ENCODE data around the gene KRT36. TPM values are rescaled to one million over a fixed set of nuclear protein-coding genes. Genes with fewer than 3 reads are reported as not detected.

The KRT36 gene
- polyA plus RNA-seq, 3 donors, result 0.24 to 0.87 (median 0.25) TPM

GRCh38 chr17:41513168-41513547, 23.4 kb upstream of the KRT36 start:
- intact Hi-C loops (cut with micrococcal nuclease), result no loop called here
- Mint-ChIP-seq H3K36me3 (no peaks in the 10 kb centered on the region), H3K27ac (peak overlapping the region in 1 of 7 donors; percentile 76), H3K9me3 (peaks cover 0 to 2% (median 0%) of the 10 kb centered on the region in 7 donors), H3K4me3 (peak overlapping the region; percentile 14 to 79), H3K4me1 (peaks cover 22% of the 10 kb centered on the region), H3K27me3 (ENCODE audit: low read depth in 3 of 3) (peaks cover 2 to 13% (median 3%) of the 10 kb centered on the region in 3 donors)
- Histone ChIP-seq H3K27ac (ENCODE audit: low read depth in 1 of 2, low read length in 2 of 2) (peak overlapping the region in 1 of 2 donors; percentile 34), H3K79me2 (ENCODE audit: insufficient read depth, low read length) (no peaks in the 10 kb centered on the region), H2AFZ (ENCODE audit: insufficient read depth, low read depth, low read length, poor library complexity, severe bottlenecking) (peak overlapping the region; percentile 59), H3K4me2 (replicated peaks; ENCODE audit: extremely low read depth, low read length, poor library complexity, severe bottlenecking) (peak overlapping the region; percentile 57), H3K4me3 (replicated peaks in 1 of 3; ENCODE audit: low read depth in 2 of 3, low read length in 3 of 3) (peak overlapping the region in 1 of 3 experiments; percentile 56), H3K27me3 (ENCODE audit: control insufficient read depth in 2 of 2, insufficient read depth in 2 of 2, low read length in 2 of 2) (no peaks in the 10 kb centered on the region), H4K20me1 (ENCODE audit: insufficient read depth, low read length) (no peaks in the 10 kb centered on the region), H3K36me3 (replicated peaks in 1 of 2; ENCODE audit: control insufficient read depth in 1 of 2, insufficient read depth in 2 of 2, low read length in 2 of 2) (no peaks in the 10 kb centered on the region), H3K9me3 (replicated peaks in 1 of 2; ENCODE audit: control insufficient read depth in 1 of 2, insufficient read depth in 1 of 2, low read length in 2 of 2) (no peaks in the 10 kb centered on the region), H3K4me1 (ENCODE audit: control insufficient read depth in 1 of 2, insufficient read depth in 2 of 2, low read length in 2 of 2) (peaks cover 24 to 28% of the 10 kb centered on the region in 2 donors), H3K9ac (ENCODE audit: insufficient read depth, low read length, poor library complexity, severe bottlenecking) (no peak overlapping the region)
- DNase-seq, result no peak
- WGBS (ENCODE audit: insufficient coverage), result no CpG with 5 or more reads among the region's 5 CpGs
- TF ChIP-seq, protein P1, sequence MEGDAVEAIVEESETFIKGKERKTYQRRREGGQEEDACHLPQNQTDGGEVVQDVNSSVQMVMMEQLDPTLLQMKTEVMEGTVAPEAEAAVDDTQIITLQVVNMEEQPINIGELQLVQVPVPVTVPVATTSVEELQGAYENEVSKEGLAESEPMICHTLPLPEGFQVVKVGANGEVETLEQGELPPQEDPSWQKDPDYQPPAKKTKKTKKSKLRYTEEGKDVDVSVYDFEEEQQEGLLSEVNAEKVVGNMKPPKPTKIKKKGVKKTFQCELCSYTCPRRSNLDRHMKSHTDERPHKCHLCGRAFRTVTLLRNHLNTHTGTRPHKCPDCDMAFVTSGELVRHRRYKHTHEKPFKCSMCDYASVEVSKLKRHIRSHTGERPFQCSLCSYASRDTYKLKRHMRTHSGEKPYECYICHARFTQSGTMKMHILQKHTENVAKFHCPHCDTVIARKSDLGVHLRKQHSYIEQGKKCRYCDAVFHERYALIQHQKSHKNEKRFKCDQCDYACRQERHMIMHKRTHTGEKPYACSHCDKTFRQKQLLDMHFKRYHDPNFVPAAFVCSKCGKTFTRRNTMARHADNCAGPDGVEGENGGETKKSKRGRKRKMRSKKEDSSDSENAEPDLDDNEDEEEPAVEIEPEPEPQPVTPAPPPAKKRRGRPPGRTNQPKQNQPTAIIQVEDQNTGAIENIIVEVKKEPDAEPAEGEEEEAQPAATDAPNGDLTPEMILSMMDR (IDR thresholded peaks at IDR 0.05), result no peak

DNA sequence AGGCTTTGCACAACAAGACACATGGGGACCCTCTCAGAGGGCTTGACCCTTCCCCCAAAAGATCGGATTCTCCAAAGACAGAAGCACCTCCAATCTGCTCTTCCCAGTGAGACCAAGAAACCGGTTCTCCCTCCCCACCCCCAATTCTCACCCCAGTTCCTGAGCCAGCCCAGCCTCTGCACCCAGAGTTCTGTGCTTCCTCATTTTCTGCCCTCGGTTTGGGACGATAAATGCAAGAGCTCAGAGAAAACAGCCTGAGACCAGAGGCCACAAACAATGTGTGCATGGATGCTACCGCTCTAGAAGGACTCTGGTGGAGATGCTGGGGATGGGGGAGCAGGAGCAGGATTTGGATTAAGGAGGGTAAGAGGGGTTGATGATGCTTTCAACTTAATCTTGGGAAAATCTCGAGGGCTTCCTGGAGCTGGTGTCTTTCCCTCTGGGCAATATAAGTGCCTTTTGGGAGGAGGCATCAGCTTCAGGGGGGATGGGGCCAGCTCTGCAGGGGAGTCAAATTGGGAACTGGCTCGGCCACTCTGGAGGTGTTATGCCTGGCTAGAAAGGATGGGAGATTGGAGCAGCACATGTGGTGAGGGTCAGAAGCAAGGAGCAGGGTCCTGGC, 22.9 kb upstream of the KRT36 start:
- Histone ChIP-seq H3K9ac (ENCODE audit: insufficient read depth, low read length, poor library complexity, severe bottlenecking) (no peak overlapping the region), H3K27me3 (ENCODE audit: control insufficient read depth in 2 of 2, insufficient read depth in 2 of 2, low read length in 2 of 2) (no peaks in the 10 kb centered on the region), H3K4me2 (replicated peaks; ENCODE audit: extremely low read depth, low read length, poor library complexity, severe bottlenecking) (peak overlapping the region; percentile 57), H3K9me3 (replicated peaks in 1 of 2; ENCODE audit: control insufficient read depth in 1 of 2, insufficient read depth in 1 of 2, low read length in 2 of 2) (no peaks in the 10 kb centered on the region), H3K4me1 (ENCODE audit: control insufficient read depth in 1 of 2, insufficient read depth in 2 of 2, low read length in 2 of 2) (peaks cover 24 to 28% of the 10 kb centered on the region in 2 donors), H4K20me1 (ENCODE audit: insufficient read depth, low read length) (no peaks in the 10 kb centered on the region), H3K79me2 (ENCODE audit: insufficient read depth, low read length) (no peaks in the 10 kb centered on the region), H3K27ac (ENCODE audit: low read depth in 1 of 2, low read length in 2 of 2) (peak overlapping the region in 1 of 2 donors; percentile 34), H2AFZ (ENCODE audit: insufficient read depth, low read depth, low read length, poor library complexity, severe bottlenecking) (peak overlapping the region; percentile 59), H3K4me3 (replicated peaks in 1 of 3; ENCODE audit: low read depth in 2 of 3, low read length in 3 of 3) (peak overlapping the region in 1 of 3 experiments; percentile 56), H3K36me3 (replicated peaks in 1 of 2; ENCODE audit: control insufficient read depth in 1 of 2, insufficient read depth in 2 of 2, low read length in 2 of 2) (no peaks in the 10 kb centered on the region)
- peak overlapping the region; percentile 15 to 76 (median 52) for H3K27ac Mint-ChIP-seq
- H3K4me3 Mint-ChIP-seq, result peak overlapping the region; percentile 14 to 79
- TF ChIP-seq, protein P1 (IDR thresholded peaks at IDR 0.05), result no peak
- H3K9me3 Mint-ChIP-seq, result peaks cover 0 to 2% (median 0%) of the 10 kb centered on the region in 7 donors
- peaks cover 0 to 11% (median 6%) of the 10 kb centered on the region in 3 donors for H3K27me3 Mint-ChIP-seq (ENCODE audit: low read depth in 3 of 3)
- intact Hi-C loops (cut with micrococcal nuclease), result no loop called here
- no peaks in the 10 kb centered on the region for H3K36me3 Mint-ChIP-seq
- peak; percentile 41 to 46 (median 42) for DNase-seq
- WGBS (ENCODE audit: insufficient coverage), result 24% methylated on average over 6 of the region's 7 CpGs
- peaks cover 22% of the 10 kb centered on the region for H3K4me1 Mint-ChIP-seq

All from CD14-positive monocyte (primary cell).